Esophagus squamous epithelium (tissue), 5 donors: ENCODE data around the gene TRIM17. TPM values are rescaled to one million over a fixed set of nuclear protein-coding genes. Genes with fewer than 3 reads are reported as not detected.

ENCODE experiments used
- DNase-seq: peaks from one replicate; lab custom pipeline; 2025; lab: John Stamatoyannopoulos, UW
- H3K27ac ChIP-seq, 4 donors: fragments of 200-600 bp; sonication (generic); one replicate each; pipeline ENCODE4 v1.5.1; 2016 to 2019; ENCODE audit warnings: mild to moderate bottlenecking in 1 of 4
- H3K27me3 ChIP-seq, 4 donors: fragments of 200-600 bp; sonication (generic); 1 replicate in 3 of 4; 2 replicates in 1 of 4; pipeline versions ENCODE4 v1.5.1 to v1.6.0; 2017 to 2021; ENCODE audit warnings: antibody characterized with exemption in 1 of 4
- H3K36me3 ChIP-seq, 3 donors: fragments of 200-600 bp; sonication (generic); one replicate each; pipeline ENCODE4 v1.5.1; 2016 to 2019
- H3K4me1 ChIP-seq, 3 donors: fragments of 200-600 bp; sonication (generic); one replicate each; pipeline ENCODE4 v1.5.1; 2017 to 2019
- H3K4me3 ChIP-seq, 4 donors: fragments of 200-600 bp; sonication (generic); 1 replicate in 3 of 4; 2 replicates in 1 of 4; pipeline ENCODE4 v1.5.1; 2016 to 2019; ENCODE audit warnings: mild to moderate bottlenecking in 2 of 4, moderate library complexity in 1 of 4
- H3K9me3 ChIP-seq, 3 donors: fragments of 200-600 bp; sonication (generic); one replicate each; pipeline ENCODE4 v1.5.1; 2016 to 2019
- CTCF ChIP-seq, 6 experiments: fragments of 450-650 bp in 4 of 6; fragments of 200-600 bp in 2 of 6; sonication (generic) in 2 of 6; IDR thresholded peaks; one replicate each; pipeline ENCODE4 v1.5.1; 2016 to 2019; ENCODE audit warnings: antibody characterized with exemption in 6 of 6, mild to moderate bottlenecking in 4 of 6, moderate library complexity in 4 of 6
- POLR2A ChIP-seq, 4 donors: fragments of 450-650 bp; IDR thresholded peaks; one replicate each; pipeline ENCODE4 v1.6.1; 2017; ENCODE audit warnings: antibody characterized with exemption in 4 of 4, mild to moderate bottlenecking in 4 of 4, moderate library complexity in 3 of 4
- WGBS, 2 donors: methylation state at CpG; one replicate each; pipeline ENCODE4 v1.1.5; 2018; 5-methylcytosine and 5-hydroxymethylcytosine counted together
- intact Hi-C: fragments of 100-400 bp; cut with DNase I; formaldehyde crosslinking; loops from one replicate; pipeline ENCODE4 v1.15.0; 2022
- total RNA-seq, 4 donors: library from RNA; depleted of rRNA; stranded (reverse); fragments of >200 nt; gene quantifications; one replicate each; pipeline ENCODE4 v1.1.0, GENCODE V29; 2016
- donor health status: DM: yes; HTN: yes; CAD: no.

TRIM17 gene
- total RNA-seq, 4 donors from 2014 or later, result 0.13 to 3.0 (median 0.99) TPM

DNA sequence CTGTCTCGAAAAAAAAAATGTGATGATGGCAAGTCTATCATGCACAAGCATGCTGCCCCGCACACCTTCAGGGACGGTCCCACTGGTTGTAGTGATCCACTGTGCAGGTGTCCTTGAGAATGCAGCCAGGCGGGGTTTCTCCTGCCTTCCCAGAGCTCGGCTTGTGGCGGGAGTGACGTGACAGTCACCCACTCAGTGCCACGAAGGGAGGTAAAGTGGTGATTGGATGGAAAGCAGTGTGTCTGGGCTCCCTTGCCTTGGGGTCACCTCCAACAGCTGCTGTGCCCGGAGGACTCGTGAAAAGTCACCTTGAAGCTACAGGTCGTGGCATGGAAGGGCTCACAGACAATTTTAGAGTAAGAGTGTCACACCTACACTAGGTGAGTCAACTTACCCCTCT is 33.5 kb upstream of the TRIM17 start:
- intact Hi-C loops, result no loop called here
- 75 to 90% methylated on average over 5 to 10 of the region's 11 CpGs for WGBS, 2 donors

DNA sequence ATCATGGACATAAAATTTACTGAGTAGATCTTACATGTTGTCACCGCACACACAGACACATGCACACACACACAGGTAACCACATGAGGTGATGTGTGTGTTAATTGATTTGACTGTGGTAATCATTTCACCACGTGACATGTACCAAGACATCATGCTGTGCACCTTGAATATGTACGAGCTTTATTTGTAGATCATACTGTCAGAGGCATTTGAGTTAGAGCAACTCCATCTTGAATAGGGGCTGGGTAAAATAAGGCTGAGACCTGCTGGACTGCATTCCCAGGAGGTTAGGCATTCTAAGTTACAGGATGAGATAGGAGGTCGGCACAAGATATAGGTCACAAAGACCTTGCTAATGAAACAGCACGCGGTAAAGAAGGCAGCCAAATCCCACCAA is 31.7 kb upstream of the TRIM17 start:
- 77 to 86% methylated on average over 6 of the region's 6 CpGs for WGBS, 2 donors
- H3K27me3 ChIP-seq, result peaks cover 0 to 44% (median 6%) of the 10 kb centered on the region in 4 donors
- intact Hi-C loops, result no loop called here

More for the DNA sequence above, 33.5 kb upstream of the TRIM17 start:
- no peak overlapping the region for H3K27ac ChIP-seq
- TF ChIP-seq CTCF (IDR thresholded peaks at IDR 0.05) (no peak), POLR2A (IDR thresholded peaks at IDR 0.05) (no peak)
- H3K4me1 ChIP-seq, result peaks cover 6 to 16% (median 9%) of the 10 kb centered on the region in 3 donors
- peaks cover 0 to 26% (median 5%) of the 10 kb centered on the region in 4 donors for H3K27me3 ChIP-seq
- H3K9me3 ChIP-seq, result no peaks in the 10 kb centered on the region
- no peak overlapping the region for H3K4me3 ChIP-seq
- no peaks in the 10 kb centered on the region for H3K36me3 ChIP-seq
- DNase-seq, result no peak

GRCh38 chr1:228446852-228447251 is 30.2 kb upstream of the TRIM17 start:
- 66 to 71% methylated on average over 15 of the region's 15 CpGs for WGBS, 2 donors
- Histone ChIP-seq H3K9me3 (no peaks in the 10 kb centered on the region), H3K27ac (no peak overlapping the region), H3K4me3 (no peak overlapping the region), H3K4me1 (peaks cover 6 to 16% (median 9%) of the 10 kb centered on the region in 3 donors), H3K27me3 (peaks cover 0 to 59% (median 6%) of the 10 kb centered on the region in 4 donors), H3K36me3 (no peaks in the 10 kb centered on the region)
- TF ChIP-seq CTCF (IDR thresholded peaks at IDR 0.05), result no peak
- no peak for TF ChIP-seq POLR2A (IDR thresholded peaks at IDR 0.05)
- no peak for DNase-seq
- intact Hi-C loops, result no loop called here

More for the DNA sequence above, 31.7 kb upstream of the TRIM17 start:
- Histone ChIP-seq H3K27ac (no peak overlapping the region), H3K4me3 (no peak overlapping the region), H3K36me3 (no peaks in the 10 kb centered on the region), H3K4me1 (peaks cover 6 to 16% (median 9%) of the 10 kb centered on the region in 3 donors), H3K9me3 (no peaks in the 10 kb centered on the region)
- TF ChIP-seq CTCF (IDR thresholded peaks at IDR 0.05) (no peak), POLR2A (IDR thresholded peaks at IDR 0.05) (no peak)
- DNase-seq, result no peak

DNA sequence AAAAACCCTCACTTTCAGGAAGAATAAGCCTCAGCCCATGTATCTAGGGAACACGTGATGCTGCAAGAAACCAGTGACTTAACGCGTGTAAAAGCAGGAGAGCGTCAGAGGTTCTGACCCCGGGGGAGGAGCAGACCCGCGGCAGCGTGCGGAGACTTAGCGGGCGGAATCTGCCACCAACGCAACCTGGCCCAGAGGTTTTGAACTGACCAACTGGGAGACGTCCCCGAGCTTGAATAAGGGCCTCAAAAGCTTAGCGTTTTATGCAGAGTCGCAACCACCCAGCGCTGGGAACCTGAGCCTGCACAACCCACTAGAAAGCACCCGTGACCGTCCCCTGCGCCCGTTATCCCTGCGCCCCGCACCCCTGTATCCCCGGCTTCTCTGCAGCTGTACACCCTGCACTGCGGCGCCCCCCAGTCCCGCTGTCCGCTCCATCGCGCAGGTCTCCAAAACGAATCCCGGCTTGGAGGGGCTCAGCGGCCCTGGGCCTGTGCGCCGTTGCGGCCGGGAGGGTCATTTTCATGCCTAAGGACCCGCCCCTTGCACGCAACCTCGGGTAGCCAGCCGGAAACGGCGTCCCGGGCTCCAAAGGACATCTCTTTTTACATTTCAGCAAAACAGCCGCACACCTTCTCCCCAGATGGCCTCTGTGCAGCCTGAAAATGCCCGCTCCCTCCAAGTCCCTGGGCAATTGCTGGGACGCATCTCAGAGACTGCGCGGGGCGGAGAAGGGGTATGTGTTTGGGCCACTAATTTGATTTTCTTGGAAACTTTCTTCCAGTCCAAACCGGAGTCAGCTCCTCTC is 29.4 kb upstream of the TRIM17 start:
- Histone ChIP-seq H3K9me3 (no peaks in the 10 kb centered on the region), H3K36me3 (no peaks in the 10 kb centered on the region), H3K27ac (no peak overlapping the region), H3K4me3 (peak overlapping the region; percentile 2 to 56 (median 38)), H3K4me1 (peaks cover 6 to 16% (median 9%) of the 10 kb centered on the region in 3 donors), H3K27me3 (peaks cover 0 to 67% (median 6%) of the 10 kb centered on the region in 4 donors)
- WGBS, 2 donors, result 4 to 6% methylated on average over 18 to 30 of the region's 51 CpGs
- TF ChIP-seq POLR2A (IDR thresholded peaks at IDR 0.05) (no peak), CTCF (IDR thresholded peaks at IDR 0.05) (no peak)
- intact Hi-C loops, result no loop called here
- DNase-seq, result no peak

- H3K4me1 ChIP-seq, result peaks cover 6 to 16% (median 9%) of the 10 kb centered on the region in 3 donors
- H3K27me3 ChIP-seq, result peaks cover 0 to 73% (median 6%) of the 10 kb centered on the region in 4 donors
- DNase-seq, result no peak
- no peaks in the 10 kb centered on the region for H3K9me3 ChIP-seq
- no peak for TF ChIP-seq CTCF (IDR thresholded peaks at IDR 0.05)
- no peak for TF ChIP-seq POLR2A (IDR thresholded peaks at IDR 0.05)
- H3K27ac ChIP-seq, result no peak overlapping the region
- intact Hi-C loops, result no loop called here
- 5 to 10% methylated on average over 16 of the region's 16 CpGs for WGBS, 2 donors
- peak overlapping the region; percentile 2 to 56 (median 38) for H3K4me3 ChIP-seq
- no peaks in the 10 kb centered on the region for H3K36me3 ChIP-seq
Measured at GRCh38 chr1:228445490-228445842, 28.8 kb upstream of the TRIM17 start.
